Stimulated activated naive B cell treated with anti-CD40 and anti-IgM and Interleukin-4, amounts not matched to agents 10 μg/mL and 1 μg/mL and 100 μg/mL, for 72 hours (primary cell): Measurements from ENCODE around the gene NQO2.

Experiments used
- ATAC-seq, 2 donors: fragments of 150-1000 bp; cut with Tn5 transposase; replicated peaks; 2 replicates each; pipeline ENCODE4 v1.10.0; 2021; ENCODE audit warnings: moderate library complexity in 1 of 2
- DNase-seq: peaks from one replicate; pipeline ENCODE4 v3.0.0; 2021
- H3K27ac Mint-ChIP-seq: one replicate; pipeline ENCODE4 v1.8.0; 2022; ENCODE audit warnings: mild to moderate bottlenecking, mixed read lengths
- H3K27me3 Mint-ChIP-seq, 2 donors: one replicate each; pipeline ENCODE4 v1.8.0; 2022; ENCODE audit warnings: mixed read lengths in 2 of 2
- H3K36me3 Mint-ChIP-seq, 2 donors: one replicate each; pipeline ENCODE4 v1.8.0; 2022; ENCODE audit warnings: mixed read lengths in 2 of 2, mild to moderate bottlenecking in 1 of 2
- H3K4me1 Mint-ChIP-seq, 2 donors: one replicate each; pipeline ENCODE4 v1.8.0; 2022; ENCODE audit warnings: mixed read lengths in 2 of 2, mild to moderate bottlenecking in 1 of 2
- H3K4me3 Mint-ChIP-seq, 2 donors: one replicate each; pipeline ENCODE4 v1.8.0; 2022; ENCODE audit warnings: mild to moderate bottlenecking in 2 of 2, mixed read lengths in 2 of 2, moderate library complexity in 1 of 2
- H3K9me3 Mint-ChIP-seq, 2 donors: one replicate each; pipeline ENCODE4 v1.8.0; 2022; ENCODE audit warnings: mixed read lengths in 2 of 2, mild to moderate bottlenecking in 1 of 2

The NQO2 gene, protein sequence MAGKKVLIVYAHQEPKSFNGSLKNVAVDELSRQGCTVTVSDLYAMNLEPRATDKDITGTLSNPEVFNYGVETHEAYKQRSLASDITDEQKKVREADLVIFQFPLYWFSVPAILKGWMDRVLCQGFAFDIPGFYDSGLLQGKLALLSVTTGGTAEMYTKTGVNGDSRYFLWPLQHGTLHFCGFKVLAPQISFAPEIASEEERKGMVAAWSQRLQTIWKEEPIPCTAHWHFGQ

GRCh38 chr6:2999618-3000557 is at the start of gene NQO2:
Gene NQO2, plus strand, starts transcription at chr6:2999894. Its CDS starts 6,659 bp downstream, at chr6:3006553.
- Mint-ChIP-seq H3K27me3 (no peaks in the 10 kb centered on the region), H3K4me1 (peaks cover 15 to 22% of the 10 kb centered on the region in 2 donors), H3K9me3 (no peaks in the 10 kb centered on the region), H3K4me3 (peak within 1 kb of the TSS; percentile 85 to 96), H3K36me3 (peaks cover 9 to 10% of the 10 kb centered on the region in 2 donors), H3K27ac (peak within 1 kb of the TSS; percentile 81)
- peak; percentile 73 for DNase-seq
- peak; percentile 78 to 85 for ATAC-seq

DNA sequence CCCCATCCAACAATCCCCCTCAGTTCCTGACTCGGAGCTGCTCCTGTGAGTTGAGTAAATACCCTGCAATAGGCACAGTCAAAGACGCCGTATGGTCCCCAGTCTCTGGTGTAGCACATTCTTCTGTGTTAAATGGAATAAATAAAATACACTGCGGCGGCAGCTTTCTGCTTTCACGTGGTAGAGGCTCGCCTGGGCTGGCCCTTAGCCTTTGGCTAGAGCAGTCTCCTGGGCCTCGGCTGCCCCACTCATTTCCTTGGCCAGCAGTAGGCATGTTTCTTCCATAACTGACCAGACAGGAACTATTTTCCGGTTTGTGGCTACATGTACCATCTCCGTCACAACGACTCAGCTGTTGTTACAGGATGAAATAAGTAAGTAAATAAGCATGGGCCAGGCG is 49.0 kb upstream of the NQO2 start:
- Mint-ChIP-seq H3K4me3 (no peak overlapping the region), H3K27ac (no peak overlapping the region), H3K36me3 (peaks cover 29 to 46% of the 10 kb centered on the region in 2 donors), H3K9me3 (no peaks in the 10 kb centered on the region), H3K4me1 (peaks cover 29 to 33% of the 10 kb centered on the region in 2 donors), H3K27me3 (no peaks in the 10 kb centered on the region)
- DNase-seq (no peak), ATAC-seq (no peak)

- Mint-ChIP-seq H3K27me3 (no peaks in the 10 kb centered on the region), H3K27ac (peak overlapping the region; percentile 15), H3K4me3 (peak overlapping the region in 1 of 2 donors; percentile 52), H3K36me3 (peaks cover 29 to 44% of the 10 kb centered on the region in 2 donors), H3K9me3 (no peaks in the 10 kb centered on the region), H3K4me1 (peaks cover 20 to 23% of the 10 kb centered on the region in 2 donors)
- no peak for DNase-seq
- peak in 1 of 2 donors; percentile 62 for ATAC-seq
Measured at GRCh38 chr6:2951728-2952127, 48.0 kb upstream of the NQO2 start.

GRCh38 chr6:2952557-2953095 is 47.1 kb upstream of the NQO2 start:
- ATAC-seq (peak; percentile 74 to 95), DNase-seq (no peak)
- Mint-ChIP-seq H3K9me3 (no peaks in the 10 kb centered on the region), H3K27me3 (no peaks in the 10 kb centered on the region), H3K4me1 (peaks cover 14 to 17% of the 10 kb centered on the region in 2 donors), H3K27ac (no peak overlapping the region), H3K4me3 (peak overlapping the region in 1 of 2 donors; percentile 80), H3K36me3 (peaks cover 23 to 37% of the 10 kb centered on the region in 2 donors)

DNA sequence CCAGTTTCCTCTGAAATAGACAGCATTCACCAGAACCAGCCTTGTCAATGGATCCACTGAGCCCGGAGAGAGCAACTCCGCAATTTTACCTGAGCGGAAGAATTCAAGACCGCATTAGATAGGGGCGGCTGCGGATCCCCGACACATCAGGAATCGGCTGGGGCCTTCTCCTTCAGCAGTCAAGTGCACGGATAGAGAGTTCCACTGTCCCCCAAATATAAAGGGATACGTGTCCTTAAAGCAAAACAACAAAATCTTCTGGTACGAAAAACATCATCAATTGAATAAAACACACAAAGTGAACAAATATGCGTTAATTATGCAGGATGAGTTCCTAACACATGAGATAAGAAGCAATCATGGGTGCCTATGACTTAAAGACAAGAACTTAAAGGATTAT is 46.6 kb upstream of the NQO2 start:
- no peaks in the 10 kb centered on the region for H3K9me3 Mint-ChIP-seq
- peaks cover 19 to 32% of the 10 kb centered on the region in 2 donors for H3K36me3 Mint-ChIP-seq
- DNase-seq (no peak), ATAC-seq (no peak)
- H3K4me1 Mint-ChIP-seq, result peaks cover 13 to 21% of the 10 kb centered on the region in 2 donors
- H3K27me3 Mint-ChIP-seq, result no peaks in the 10 kb centered on the region
- no peak overlapping the region for H3K4me3 Mint-ChIP-seq
- H3K27ac Mint-ChIP-seq, result no peak overlapping the region

DNA sequence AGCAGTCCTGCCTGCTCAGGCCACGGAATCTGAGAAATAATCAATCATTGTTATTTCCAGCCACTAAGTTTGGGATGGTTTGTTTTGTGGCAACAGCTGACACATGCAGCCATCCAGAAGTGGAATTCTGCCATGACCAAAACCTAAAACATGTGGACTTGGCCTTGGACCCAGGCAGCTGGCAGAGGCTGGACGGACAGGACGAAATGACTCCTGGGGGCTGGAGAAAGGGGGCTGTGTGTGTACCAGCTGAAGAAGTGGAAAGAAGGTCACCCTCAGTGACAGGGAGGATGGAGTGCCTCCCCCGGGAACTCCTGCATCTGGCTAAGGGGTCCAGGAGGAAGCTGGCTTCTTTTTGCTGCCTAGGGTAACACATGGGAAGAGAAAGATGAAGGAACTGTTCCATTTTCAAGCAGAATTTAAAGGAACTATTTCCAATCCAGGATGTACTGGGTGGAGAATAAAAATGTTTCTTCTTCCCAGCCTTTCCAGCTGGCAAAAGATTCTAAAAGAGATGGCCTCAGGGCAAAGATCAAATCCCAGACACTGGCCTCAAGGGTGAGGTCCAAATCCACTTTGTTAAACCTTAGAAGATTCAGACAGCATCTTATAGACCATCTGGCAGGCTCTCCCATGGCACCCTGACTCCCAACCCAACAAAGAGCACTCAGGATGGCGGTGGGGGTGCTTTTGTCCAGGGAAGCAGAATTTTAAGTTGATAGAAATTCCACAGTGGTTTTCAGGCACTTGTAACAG is 42.6 kb upstream of the NQO2 start:
- DNase-seq, result no peak
- H3K27ac Mint-ChIP-seq, result peak overlapping the region; percentile 27
- no peak for ATAC-seq
- no peak overlapping the region for H3K4me3 Mint-ChIP-seq
- no peaks in the 10 kb centered on the region for H3K27me3 Mint-ChIP-seq
- H3K9me3 Mint-ChIP-seq, result no peaks in the 10 kb centered on the region
- H3K36me3 Mint-ChIP-seq, result peaks cover 3 to 12% of the 10 kb centered on the region in 2 donors
- peaks cover 13 to 27% of the 10 kb centered on the region in 2 donors for H3K4me1 Mint-ChIP-seq

DNA sequence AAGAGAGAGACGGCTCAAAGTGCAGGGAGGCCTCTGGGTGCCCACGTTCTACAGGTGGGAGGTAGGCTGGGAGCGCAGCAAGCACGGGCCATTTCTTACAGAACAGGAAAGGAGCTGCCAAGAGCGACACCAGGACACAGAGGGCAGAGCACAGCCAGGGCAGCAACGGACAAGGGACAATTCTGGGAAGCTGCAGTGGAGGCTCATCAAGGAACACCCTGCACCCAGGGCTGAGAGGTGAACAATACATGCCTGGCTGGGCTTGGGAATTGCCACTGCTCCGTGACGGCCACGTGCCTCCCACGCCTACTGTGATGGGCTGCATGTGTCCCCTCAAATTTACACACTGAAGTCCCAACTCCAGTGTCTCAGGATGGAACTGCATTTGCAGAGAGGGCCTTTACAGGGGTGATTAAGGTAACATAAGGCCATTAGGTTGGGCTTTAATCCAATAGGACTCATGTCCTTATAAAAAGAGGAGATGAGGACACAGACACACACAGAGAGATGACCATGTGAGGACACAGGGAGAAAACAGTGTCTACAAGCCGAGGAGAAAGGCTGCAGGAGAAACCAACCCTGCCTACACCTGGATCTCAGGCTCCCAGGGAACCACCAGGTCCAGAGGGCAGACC is 41.9 kb upstream of the NQO2 start:
- Mint-ChIP-seq H3K4me3 (no peak overlapping the region), H3K9me3 (no peaks in the 10 kb centered on the region), H3K4me1 (peaks cover 13 to 23% of the 10 kb centered on the region in 2 donors), H3K27me3 (no peaks in the 10 kb centered on the region), H3K27ac (peak overlapping the region; percentile 27), H3K36me3 (peaks cover 0 to 8% of the 10 kb centered on the region in 2 donors)
- ATAC-seq (peak in 1 of 2 donors; percentile 20), DNase-seq (no peak)

- Mint-ChIP-seq H3K27me3 (no peaks in the 10 kb centered on the region), H3K27ac (peak overlapping the region; percentile 84), H3K4me1 (peaks cover 13 to 20% of the 10 kb centered on the region in 2 donors), H3K36me3 (peaks cover 0 to 4% of the 10 kb centered on the region in 2 donors), H3K4me3 (no peak overlapping the region), H3K9me3 (no peaks in the 10 kb centered on the region)
- peak; percentile 57 to 59 for ATAC-seq
- DNase-seq, result no peak
Measured at GRCh38 chr6:2958331-2958711, 41.4 kb upstream of the NQO2 start.

GRCh38 chr6:2958776-2959175 is 40.9 kb upstream of the NQO2 start:
- Mint-ChIP-seq H3K9me3 (no peaks in the 10 kb centered on the region), H3K4me3 (no peak overlapping the region), H3K27ac (peak overlapping the region; percentile 84), H3K36me3 (peaks cover 0 to 4% of the 10 kb centered on the region in 2 donors), H3K27me3 (no peaks in the 10 kb centered on the region), H3K4me1 (peaks cover 17 to 20% of the 10 kb centered on the region in 2 donors)
- DNase-seq (no peak), ATAC-seq (no peak)

DNA sequence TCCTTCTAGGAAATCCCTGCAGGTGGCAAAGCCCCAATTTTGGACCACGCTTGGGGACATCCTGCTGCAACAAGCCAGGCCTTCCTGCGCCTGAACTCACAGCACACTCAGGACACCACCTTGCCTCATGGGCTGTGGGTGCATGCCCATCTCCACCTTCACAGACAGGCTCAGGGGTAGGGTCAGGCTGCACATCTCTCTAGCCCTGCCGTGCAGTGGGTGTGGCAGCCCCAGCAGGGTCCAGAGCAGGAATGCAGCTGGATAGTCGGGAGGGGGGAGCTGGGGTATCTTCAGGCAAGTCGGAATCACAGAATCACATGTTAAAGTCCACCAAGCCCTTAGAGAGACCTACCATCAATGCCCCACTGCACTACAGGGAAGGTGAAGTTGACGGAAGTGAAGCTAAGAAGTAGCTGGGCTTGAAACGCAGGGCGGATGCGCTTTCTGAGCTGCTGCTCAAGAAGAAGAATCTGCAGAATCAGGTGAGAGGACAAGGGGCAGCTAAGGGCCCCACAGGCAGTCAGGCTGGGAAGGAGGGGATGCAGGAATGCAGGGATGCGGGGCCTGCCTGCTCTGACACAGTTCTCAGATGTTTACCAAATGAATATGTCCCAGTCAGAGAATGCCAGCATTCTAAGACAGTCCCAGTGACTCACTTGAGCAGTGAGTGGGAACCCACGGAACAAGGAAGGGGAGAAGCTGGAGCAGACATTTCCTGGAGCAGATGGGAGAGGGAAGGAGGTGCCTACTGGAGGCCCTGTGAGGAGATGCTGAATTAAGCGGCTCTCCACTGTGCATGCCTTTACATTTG is 39.6 kb upstream of the NQO2 start:
- peaks cover 17 to 20% of the 10 kb centered on the region in 2 donors for H3K4me1 Mint-ChIP-seq
- ATAC-seq (no peak), DNase-seq (no peak)

GRCh38 chr6:2960935-2961334 is 38.8 kb upstream of the NQO2 start:
- no peaks in the 10 kb centered on the region for H3K9me3 Mint-ChIP-seq
- ATAC-seq (no peak), DNase-seq (no peak)
- peaks cover 0 to 4% of the 10 kb centered on the region in 2 donors for H3K36me3 Mint-ChIP-seq
- no peaks in the 10 kb centered on the region for H3K27me3 Mint-ChIP-seq
- no peak overlapping the region for H3K27ac Mint-ChIP-seq
- no peak overlapping the region for H3K4me3 Mint-ChIP-seq
- peaks cover 17 to 20% of the 10 kb centered on the region in 2 donors for H3K4me1 Mint-ChIP-seq

More for the DNA sequence above, 39.6 kb upstream of the NQO2 start:
- Mint-ChIP-seq H3K4me3 (no peak overlapping the region), H3K9me3 (no peaks in the 10 kb centered on the region), H3K27me3 (no peaks in the 10 kb centered on the region), H3K27ac (no peak overlapping the region), H3K36me3 (peaks cover 0 to 4% of the 10 kb centered on the region in 2 donors)

GRCh38 chr6:2961506-2961905 is 38.2 kb upstream of the NQO2 start:
- no peaks in the 10 kb centered on the region for H3K36me3 Mint-ChIP-seq
- ATAC-seq (no peak), DNase-seq (no peak)
- no peaks in the 10 kb centered on the region for H3K27me3 Mint-ChIP-seq
- peaks cover 17 to 25% of the 10 kb centered on the region in 2 donors for H3K4me1 Mint-ChIP-seq
- H3K4me3 Mint-ChIP-seq, result no peak overlapping the region
- H3K27ac Mint-ChIP-seq, result no peak overlapping the region
- no peaks in the 10 kb centered on the region for H3K9me3 Mint-ChIP-seq

DNA sequence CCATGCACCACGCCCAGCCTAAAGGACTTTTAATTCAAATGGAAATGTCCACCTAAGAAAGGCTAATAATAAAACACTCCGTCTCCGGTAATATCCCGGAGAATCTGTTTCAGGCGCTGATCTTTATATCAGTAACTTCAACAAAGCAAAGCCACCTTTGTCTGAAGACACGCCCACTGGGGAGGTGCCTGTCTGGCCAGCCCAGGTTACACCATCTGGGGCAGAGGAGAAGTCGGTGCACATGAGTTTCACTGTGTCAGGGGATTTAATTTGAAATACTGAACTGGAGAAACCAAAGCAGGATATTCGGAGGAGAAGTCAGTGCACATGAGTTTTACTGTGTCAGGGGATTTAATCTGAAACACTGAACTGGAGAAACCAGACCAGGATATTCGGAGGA is 37.7 kb upstream of the NQO2 start:
- no peaks in the 10 kb centered on the region for H3K27me3 Mint-ChIP-seq
- H3K9me3 Mint-ChIP-seq, result no peaks in the 10 kb centered on the region
- ATAC-seq, result no peak
- peak overlapping the region; percentile 10 for H3K27ac Mint-ChIP-seq
- H3K36me3 Mint-ChIP-seq, result no peaks in the 10 kb centered on the region
- H3K4me1 Mint-ChIP-seq, result peaks cover 19 to 26% of the 10 kb centered on the region in 2 donors
- no peak overlapping the region for H3K4me3 Mint-ChIP-seq
- DNase-seq, result no peak
